K562 (cell line): ENCODE results near the gene MFNG. TPM values are rescaled to one million over a fixed set of nuclear protein-coding genes. Genes with fewer than 3 reads are reported as not detected.

Source experiments
- ATAC-seq: fragments of 200-7000 bp; cut with Tn5 transposase; 3 replicates; pipeline ENCODE4 v1.9.1; 2020; ENCODE audit warnings: moderate library complexity
- BruUV-seq: library from RNA; stranded (reverse); fragments of 400-500 nt; replicated peaks from 2 replicates; lab custom pipeline; 2021; lab: Mats Ljungman, UMichigan
- CTCF ChIA-PET: fragments of 300-600 bp; formaldehyde crosslinking; extraction: SDS; loops from one replicate; lab custom pipeline; 2021; ENCODE audit warnings: low intra/inter-chr PET ratio; lab: Yijun Ruan, JAX
- POLR2A ChIA-PET: fragments of 300-600, 350-650 bp; sonication (Branson Sonifier 250); formaldehyde crosslinking; extraction: SDS; loops from one replicate; lab custom pipeline; 2021; ENCODE audit warnings: antibody characterized with exemption, inconsistent platforms; lab: Yijun Ruan, JAX
- DNase-seq, 4 experiments: peaks; one replicate each; pipeline versions ENCODE4 v3.0.0 to v3.0.0-alpha.2; 2011 to 2018; ENCODE audit warnings: low spot score in 3 of 4, mixed read lengths in 3 of 4; ENCODE audit errors: extremely low read depth in 1 of 4
- FAIRE-seq: peaks from 2 replicates; lab custom pipeline; 2011; peaks lifted over from hg19 to GRCh38; lab: Jason Lieb, UNC
- H2AFZ ChIP-seq: 2 replicates; pipeline ENCODE4 v1.6.0; 2011; ENCODE audit warnings: low read depth, low read length, control low read depth, inconsistent platforms
- H3K27ac ChIP-seq: fragments of 200-600 bp; 3 replicates; pipeline ENCODE4 v1.8.0; 2011; ENCODE audit warnings: low read depth, mild to moderate bottlenecking, control low read depth, inconsistent platforms, low read length, moderate library complexity, mixed read lengths; ENCODE audit errors: extremely low read depth
- H3K27me3 ChIP-seq, 2 experiments: fragments of 300-600 bp in 1 of 2; 2 replicates in 1 of 2; 3 replicates in 1 of 2; pipeline versions ENCODE4 v1.6.0 to v1.8.0; 2011; ENCODE audit warnings: inconsistent platforms in 2 of 2, low read length in 2 of 2, mild to moderate bottlenecking in 1 of 2, mixed read lengths in 1 of 2, moderate library complexity in 1 of 2; ENCODE audit not compliant: control insufficient read depth in 2 of 2, insufficient read depth in 2 of 2
- H3K36me3 ChIP-seq: fragments of 300-600 bp; 3 replicates; pipeline ENCODE4 v1.8.0; 2011; ENCODE audit warnings: mild to moderate bottlenecking, low read length, inconsistent platforms; ENCODE audit not compliant: control insufficient read depth, insufficient read depth
- H3K4me1 ChIP-seq, 2 experiments: fragments of 200-600 bp in 1 of 2; replicated peaks in 1 of 2; 2 replicates in 1 of 2; 3 replicates in 1 of 2; pipeline versions ENCODE4 v1.5.1 to v1.8.0; 2011; ENCODE audit warnings: inconsistent platforms in 2 of 2, low read length in 2 of 2, mild to moderate bottlenecking in 1 of 2, mixed read lengths in 1 of 2, moderate library complexity in 1 of 2; ENCODE audit not compliant: control insufficient read depth in 2 of 2, insufficient read depth in 2 of 2
- H3K4me2 ChIP-seq: 2 replicates; pipeline ENCODE4 v1.6.1; 2011; ENCODE audit warnings: low read length, control low read depth, inconsistent platforms, mixed read lengths; ENCODE audit not compliant: insufficient read depth
- H3K4me3 ChIP-seq: fragments of 200-600 bp; sonication (generic), shearing (Covaris generic); 2 replicates; pipeline ENCODE4 v1.5.1; 2016; ENCODE audit warnings: control low read depth, inconsistent platforms
- H3K79me2 ChIP-seq: fragments of 200-600 bp; 3 replicates; pipeline ENCODE4 v1.8.0; 2011; ENCODE audit warnings: low read length, inconsistent platforms; ENCODE audit not compliant: control insufficient read depth, insufficient read depth
- H3K9ac ChIP-seq, 2 experiments: 2 replicates each; pipeline versions ENCODE4 v1.6.0 to v1.6.1; 2011; ENCODE audit warnings: low read depth in 2 of 2, low read length in 2 of 2, control low read depth in 1 of 2, inconsistent platforms in 1 of 2, mild to moderate bottlenecking in 1 of 2, mixed read lengths in 1 of 2; ENCODE audit not compliant: insufficient read depth in 1 of 2
- H3K9me1 ChIP-seq: one replicate; pipeline ENCODE4 v1.6.0; 2011; ENCODE audit warnings: inconsistent platforms, mild to moderate bottlenecking, low read length, moderate library complexity; ENCODE audit not compliant: control insufficient read depth, insufficient read depth
- H3K9me3 ChIP-seq: replicated peaks from 2 replicates; pipeline ENCODE4 v1.5.1; 2011; ENCODE audit warnings: low read depth, low read length, inconsistent platforms; ENCODE audit not compliant: control insufficient read depth, insufficient read depth
- H4K20me1 ChIP-seq: replicated peaks from 2 replicates; pipeline ENCODE4 v1.6.1; 2011; ENCODE audit warnings: low read length, inconsistent platforms, mixed read lengths; ENCODE audit not compliant: control insufficient read depth, insufficient read depth
- CCNT2 ChIP-seq: IDR thresholded peaks from 2 replicates; pipeline ENCODE4 v1.6.1; 2011; ENCODE audit warnings: borderline replicate concordance, low read depth, mild to moderate bottlenecking, moderate library complexity, mixed read lengths, low read length; ENCODE audit not compliant: insufficient read length; ENCODE audit errors: extremely low read depth
- DMBX1 ChIP-seq: fragments of 250-450 bp; sonication (Bioruptor Pico); IDR thresholded peaks from 2 replicates; pipeline ENCODE4 v1.8.0; 2022; ENCODE audit warnings: inconsistent platforms, mild to moderate bottlenecking, moderate library complexity, borderline replicate concordance
- EHMT2 ChIP-seq: fragments of 450-650 bp; IDR thresholded peaks from 2 replicates; pipeline ENCODE4 v1.6.1; 2018; ENCODE audit warnings: antibody characterized with exemption
- GABPA ChIP-seq: fragments of 200-800 bp; sonication (Bioruptor generic); conservative IDR thresholded peaks from 2 replicates; pipeline ENCODE4 v1.6.1; 2016; ENCODE audit warnings: low read depth, missing genetic modification characterization, missing compliant biosample characterization
- IRF2 ChIP-seq: sonication (generic); formaldehyde crosslinking; IDR thresholded peaks from 2 replicates; pipeline ENCODE4 v1.8.1; 2022; ENCODE audit warnings: mild to moderate bottlenecking, missing genetic modification reagents
- MIER1 ChIP-seq: fragments of 450-650 bp; IDR thresholded peaks from 2 replicates; pipeline ENCODE4 v1.6.1; 2016; ENCODE audit warnings: antibody characterized with exemption, mild to moderate bottlenecking, low read depth
- NR3C1 ChIP-seq: sonication (generic); formaldehyde crosslinking; IDR thresholded peaks from 2 replicates; pipeline ENCODE4 v1.8.1; 2022; ENCODE audit warnings: missing genetic modification reagents
- POLR2A ChIP-seq: fragments of 450-650 bp; conservative IDR thresholded peaks from 2 replicates; pipeline ENCODE4 v1.6.1; 2016
- POLR3G ChIP-seq: IDR thresholded peaks from 2 replicates; pipeline ENCODE4 v1.6.1; 2011; ENCODE audit not compliant: insufficient read length, insufficient replicate concordance; ENCODE audit errors: extremely low read depth
- RBM17 ChIP-seq: fragments of 200-400 bp; formaldehyde crosslinking; IDR thresholded peaks from 2 replicates; pipeline ENCODE4 v1.6.1; 2017; ENCODE audit warnings: low read depth, mild to moderate bottlenecking, low read length, borderline replicate concordance
- RBM39 ChIP-seq: fragments of 200-400 bp; formaldehyde crosslinking; optimal IDR thresholded peaks from 2 replicates; pipeline ENCODE3; 2018; ENCODE audit warnings: low read depth, low read length
- SMARCA4 ChIP-seq: fragments of 450-650 bp; IDR thresholded peaks from 2 replicates; pipeline ENCODE4 v1.6.1; 2016
- ZNF124 ChIP-seq: sonication (generic); formaldehyde crosslinking; IDR thresholded peaks from 2 replicates; pipeline ENCODE4 v1.8.1; 2022; ENCODE audit warnings: missing genetic modification reagents
- WGBS: fragments of 100-300 bp; shearing (Covaris generic); methylation state at CpG from one replicate; pipeline ENCODE4 v1.1.6; 2016; ENCODE audit warnings: low coverage, mixed read lengths; ENCODE audit not compliant: insufficient coverage; ENCODE audit errors: missing lambda C conversion rate; 5-methylcytosine and 5-hydroxymethylcytosine counted together
- in situ Hi-C: fragments of 300-500 bp; cut with MboI; formaldehyde crosslinking; loops from 4 replicates; pipeline ENCODE4 v1.15.0; 2018; ENCODE audit warnings: inconsistent platforms, mixed read lengths
- intact Hi-C: fragments of 100-400 bp; cut with micrococcal nuclease; formaldehyde crosslinking; loops from 2 replicates; pipeline ENCODE4 v1.14.2; 2022
- polyA plus RNA-seq, 8 experiments: library from polyadenylated mRNA; depleted of rRNA in 4 of 8; stranded (reverse) in 5 of 8; unstranded in 3 of 8; fragments of >200 nt; fragmentation: Nextera tagmentation in 2 of 8; fragmentation: Illumina TruSeq in 1 of 8; extraction: Ambion mirVana in 2 of 8; extraction: Trizol in 1 of 8; gene quantifications; 2 replicates each; pipeline versions ENCODE4 v1.2.1 to v1.2.3, GENCODE V29; 2011 to 2014; ENCODE audit warnings: inconsistent platforms in 1 of 8, missing spikeins in 1 of 8
- total RNA-seq, 7 experiments: library from RNA; depleted of rRNA in 6 of 7; stranded (reverse); fragments of >200 nt in 6 of 7; fragmentation: Illumina TruSeq in 2 of 7; extraction: Trizol in 2 of 7; gene quantifications; 2 replicates each; pipeline versions ENCODE4 v1.2.1 to v1.2.3, GENCODE V29; 2011 to 2021; ENCODE audit warnings: low replicate concordance in 1 of 7
- TF ChIP-seq, protein P1 (sequence below): sonication (generic); formaldehyde crosslinking; IDR thresholded peaks from 2 replicates; pipeline ENCODE4 v1.8.1; 2023; ENCODE audit warnings: missing genetic modification reagents, mild to moderate bottlenecking, borderline replicate concordance
- TF ChIP-seq, protein P2 (sequence below): sonication (generic); formaldehyde crosslinking; IDR thresholded peaks from 2 replicates; pipeline ENCODE4 v1.9.0; 2022; ENCODE audit warnings: mild to moderate bottlenecking, missing genetic modification reagents
- TF ChIP-seq, protein P3 (sequence below), 2 experiments: IDR thresholded peaks; 2 replicates each; pipeline ENCODE4 v1.6.1; 2011; ENCODE audit warnings: borderline replicate concordance in 1 of 2, control low read depth in 1 of 2, low read depth in 1 of 2, low read length in 1 of 2, mild to moderate bottlenecking in 1 of 2, mixed read lengths in 1 of 2, moderate library complexity in 1 of 2; ENCODE audit not compliant: insufficient read depth in 1 of 2, insufficient read length in 1 of 2, poor library complexity in 1 of 2, severe bottlenecking in 1 of 2; ENCODE audit errors: extremely low read depth in 1 of 2

The MFNG gene
- total and polyA plus RNA-seq, 9 of the 15 experiments (the other 6 are each of a cell fraction or from before 2014, with no cell fraction given), result 0.13 to 0.73 (median 0.38) TPM; not detected in 4

DNA sequence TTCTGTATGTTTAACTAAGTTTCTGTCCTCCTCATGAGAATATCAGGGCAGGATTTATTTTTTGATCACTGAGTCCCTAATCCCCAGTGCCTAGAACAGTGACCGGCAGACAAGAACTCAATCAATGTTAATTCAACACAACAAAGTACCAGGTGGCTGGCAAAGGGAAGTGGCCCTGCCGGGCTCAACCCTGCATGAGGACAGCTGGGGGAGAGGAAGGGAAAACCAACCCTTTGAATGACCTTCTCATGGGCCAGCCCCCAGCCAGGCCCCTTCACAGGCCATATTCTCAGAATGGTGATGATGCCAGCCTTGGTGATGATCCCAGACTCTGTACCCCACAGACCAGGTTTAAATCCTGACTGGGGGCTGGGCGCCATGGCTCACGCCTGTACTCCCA is 1.4 kb upstream of the MFNG start:
- whole genome bisulfite sequencing, result 39% methylated on average over 3 of the region's 4 CpGs
- DNase-seq (no peak), FAIRE-seq (no peak), ATAC-seq (no peak)
- intact Hi-C loops, result no loop called here
- ChIA-PET POLR2A (no interaction called here), CTCF (no interaction called here)
- no peak overlapping the region for H3K4me3 ChIP-seq
- no peaks in the 10 kb centered on the region for H4K20me1 ChIP-seq
- in situ Hi-C loops, result no loop called here
- H3K27me3 ChIP-seq, result peaks cover 0 to 21% of the 10 kb centered on the region in 2 experiments; a peak in 2 of 5 replicates
- no peaks in the 10 kb centered on the region for H3K36me3 ChIP-seq
- H3K9me3 ChIP-seq, result no peaks in the 10 kb centered on the region
- no peak overlapping the region for H3K27ac ChIP-seq
- peaks cover 5 to 54% of the 10 kb centered on the region in 2 experiments; a peak in 3 of 5 replicates for H3K4me1 ChIP-seq
- H3K4me2 ChIP-seq, result no peak overlapping the region
- no peak overlapping the region for H3K9ac ChIP-seq
- TF ChIP-seq RBM17 (no peak), MIER1 (no peak), GABPA (no peak), SMARCA4 (no peak), DMBX1 (CRISPR knock-in tag) (no peak), RBM39 (no peak), EHMT2 (no peak), POLR3G (no peak), POLR2A (no peak), ZNF124 (CRISPR knock-in tag) (no peak), IRF2 (CRISPR knock-in tag) (no peak), CCNT2 (no peak), NR3C1 (CRISPR knock-in tag) (no peak)
- TF ChIP-seq, protein P1, sequence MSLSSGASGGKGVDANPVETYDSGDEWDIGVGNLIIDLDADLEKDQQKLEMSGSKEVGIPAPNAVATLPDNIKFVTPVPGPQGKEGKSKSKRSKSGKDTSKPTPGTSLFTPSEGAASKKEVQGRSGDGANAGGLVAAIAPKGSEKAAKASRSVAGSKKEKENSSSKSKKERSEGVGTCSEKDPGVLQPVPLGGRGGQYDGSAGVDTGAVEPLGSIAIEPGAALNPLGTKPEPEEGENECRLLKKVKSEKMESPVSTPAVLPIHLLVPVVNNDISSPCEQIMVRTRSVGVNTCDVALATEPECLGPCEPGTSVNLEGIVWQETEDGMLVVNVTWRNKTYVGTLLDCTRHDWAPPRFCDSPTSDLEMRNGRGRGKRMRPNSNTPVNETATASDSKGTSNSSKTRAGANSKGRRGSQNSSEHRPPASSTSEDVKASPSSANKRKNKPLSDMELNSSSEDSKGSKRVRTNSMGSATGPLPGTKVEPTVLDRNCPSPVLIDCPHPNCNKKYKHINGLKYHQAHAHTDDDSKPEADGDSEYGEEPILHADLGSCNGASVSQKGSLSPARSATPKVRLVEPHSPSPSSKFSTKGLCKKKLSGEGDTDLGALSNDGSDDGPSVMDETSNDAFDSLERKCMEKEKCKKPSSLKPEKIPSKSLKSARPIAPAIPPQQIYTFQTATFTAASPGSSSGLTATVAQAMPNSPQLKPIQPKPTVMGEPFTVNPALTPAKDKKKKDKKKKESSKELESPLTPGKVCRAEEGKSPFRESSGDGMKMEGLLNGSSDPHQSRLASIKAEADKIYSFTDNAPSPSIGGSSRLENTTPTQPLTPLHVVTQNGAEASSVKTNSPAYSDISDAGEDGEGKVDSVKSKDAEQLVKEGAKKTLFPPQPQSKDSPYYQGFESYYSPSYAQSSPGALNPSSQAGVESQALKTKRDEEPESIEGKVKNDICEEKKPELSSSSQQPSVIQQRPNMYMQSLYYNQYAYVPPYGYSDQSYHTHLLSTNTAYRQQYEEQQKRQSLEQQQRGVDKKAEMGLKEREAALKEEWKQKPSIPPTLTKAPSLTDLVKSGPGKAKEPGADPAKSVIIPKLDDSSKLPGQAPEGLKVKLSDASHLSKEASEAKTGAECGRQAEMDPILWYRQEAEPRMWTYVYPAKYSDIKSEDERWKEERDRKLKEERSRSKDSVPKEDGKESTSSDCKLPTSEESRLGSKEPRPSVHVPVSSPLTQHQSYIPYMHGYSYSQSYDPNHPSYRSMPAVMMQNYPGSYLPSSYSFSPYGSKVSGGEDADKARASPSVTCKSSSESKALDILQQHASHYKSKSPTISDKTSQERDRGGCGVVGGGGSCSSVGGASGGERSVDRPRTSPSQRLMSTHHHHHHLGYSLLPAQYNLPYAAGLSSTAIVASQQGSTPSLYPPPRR (CRISPR knock-in tag), result no peak
- TF ChIP-seq, protein P2, sequence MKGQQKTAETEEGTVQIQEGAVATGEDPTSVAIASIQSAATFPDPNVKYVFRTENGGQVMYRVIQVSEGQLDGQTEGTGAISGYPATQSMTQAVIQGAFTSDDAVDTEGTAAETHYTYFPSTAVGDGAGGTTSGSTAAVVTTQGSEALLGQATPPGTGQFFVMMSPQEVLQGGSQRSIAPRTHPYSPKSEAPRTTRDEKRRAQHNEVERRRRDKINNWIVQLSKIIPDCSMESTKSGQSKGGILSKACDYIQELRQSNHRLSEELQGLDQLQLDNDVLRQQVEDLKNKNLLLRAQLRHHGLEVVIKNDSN (CRISPR knock-in tag), result no peak
- TF ChIP-seq, protein P3, sequence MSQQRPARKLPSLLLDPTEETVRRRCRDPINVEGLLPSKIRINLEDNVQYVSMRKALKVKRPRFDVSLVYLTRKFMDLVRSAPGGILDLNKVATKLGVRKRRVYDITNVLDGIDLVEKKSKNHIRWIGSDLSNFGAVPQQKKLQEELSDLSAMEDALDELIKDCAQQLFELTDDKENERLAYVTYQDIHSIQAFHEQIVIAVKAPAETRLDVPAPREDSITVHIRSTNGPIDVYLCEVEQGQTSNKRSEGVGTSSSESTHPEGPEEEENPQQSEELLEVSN (IDR thresholded peaks at IDR 0.05; ENCODE audit: borderline replicate concordance in 1 of 2, extremely low read depth in 1 of 2, insufficient read depth in 1 of 2, insufficient read length in 1 of 2, low read depth in 1 of 2, low read length in 1 of 2, poor library complexity in 1 of 2, severe bottlenecking in 1 of 2), result no peak
- H3K79me2 ChIP-seq, result no peaks in the 10 kb centered on the region
- no peak overlapping the region for H2AFZ ChIP-seq
- no peaks in the 10 kb centered on the region for H3K9me1 ChIP-seq
- BruUV-seq, result no TSS peak
